HG03108 (cell line): ENCODE measurements around the gene ETFB.

Source experiments
- ATAC-seq: cut with Tn5 transposase; IDR thresholded peaks from one replicate; pipeline ENCODE4 v1.9.1; 2021; ENCODE audit warnings: moderate library complexity; ENCODE audit not compliant: unreplicated experiment

The ETFB gene

GRCh38 chr19:51296336-51297093, 69.7 kb downstream of the ETFB start:
- no peak for ATAC-seq

- no peak for ATAC-seq
These were observed 70.6 kb downstream of the ETFB start for GRCh38 chr19:51295382-51296126.
